GM12892 (cell line): ENCODE measurements around the gene PAOX.

ENCODE experiments used
- POLR2A ChIP-seq: IDR thresholded peaks from 2 replicates; pipeline ENCODE4 v1.6.1; 2011; ENCODE audit warnings: low read depth, low read length, control low read depth
- POLR2AphosphoS5 ChIP-seq: IDR thresholded peaks from 2 replicates; pipeline ENCODE4 v1.6.1; 2011; ENCODE audit warnings: low read depth, low read length, control low read depth

DNA sequence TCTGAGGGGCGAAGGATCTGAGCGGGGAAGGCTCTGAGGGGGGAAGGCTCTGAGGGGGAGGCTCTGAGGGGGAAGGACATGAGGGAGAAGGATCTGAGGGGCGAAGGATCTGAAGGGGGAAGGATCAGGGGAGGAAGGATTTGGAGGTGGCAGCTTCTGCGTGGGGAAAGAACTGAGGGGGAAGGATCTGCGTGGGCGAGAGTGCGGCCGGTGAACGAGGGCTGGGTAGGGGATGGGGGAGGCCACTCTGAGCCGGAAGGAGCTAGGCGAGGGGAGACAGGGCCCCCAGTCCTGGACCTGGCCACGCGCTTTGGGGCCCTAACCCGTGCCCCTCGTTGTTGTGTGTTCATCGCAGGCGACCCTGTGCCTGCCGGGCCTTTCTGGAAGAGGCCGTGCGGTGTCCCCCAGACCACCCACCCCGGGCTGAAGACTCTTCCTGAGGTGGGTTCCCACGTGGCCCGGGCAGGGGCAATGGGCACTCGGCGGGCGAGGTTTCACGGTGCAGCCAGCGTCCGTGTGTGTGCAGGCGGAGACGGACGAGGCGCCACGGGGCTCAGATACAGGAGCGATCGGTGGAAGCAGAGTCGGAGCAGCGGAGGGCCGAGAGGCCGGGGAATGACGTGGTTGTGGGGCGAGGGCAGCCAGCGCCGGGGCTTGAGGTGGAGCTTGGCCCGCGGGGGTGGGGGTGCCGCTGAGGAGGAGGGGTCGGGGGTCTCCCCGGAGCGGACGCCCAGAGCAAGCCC, 44.4 kb upstream of the PAOX start:
- no peak for TF ChIP-seq POLR2A
- TF ChIP-seq POLR2AphosphoS5, result no peak
